IPS-18c (cell line): Measurements from ENCODE around the gene MID1.

Experiments used
- H3K4me3 ChIP-seq: 2 replicates; pipeline ENCODE4 v1.7.0; 2013; ENCODE audit warnings: low read depth, mild to moderate bottlenecking, low read length, moderate library complexity; ENCODE audit not compliant: insufficient read depth
- H3K9me3 ChIP-seq: one replicate; pipeline ENCODE4 v1.6.1; 2013; ENCODE audit warnings: mild to moderate bottlenecking, low read length, moderate library complexity; ENCODE audit not compliant: control insufficient read depth, insufficient read depth

The MID1 gene, protein sequence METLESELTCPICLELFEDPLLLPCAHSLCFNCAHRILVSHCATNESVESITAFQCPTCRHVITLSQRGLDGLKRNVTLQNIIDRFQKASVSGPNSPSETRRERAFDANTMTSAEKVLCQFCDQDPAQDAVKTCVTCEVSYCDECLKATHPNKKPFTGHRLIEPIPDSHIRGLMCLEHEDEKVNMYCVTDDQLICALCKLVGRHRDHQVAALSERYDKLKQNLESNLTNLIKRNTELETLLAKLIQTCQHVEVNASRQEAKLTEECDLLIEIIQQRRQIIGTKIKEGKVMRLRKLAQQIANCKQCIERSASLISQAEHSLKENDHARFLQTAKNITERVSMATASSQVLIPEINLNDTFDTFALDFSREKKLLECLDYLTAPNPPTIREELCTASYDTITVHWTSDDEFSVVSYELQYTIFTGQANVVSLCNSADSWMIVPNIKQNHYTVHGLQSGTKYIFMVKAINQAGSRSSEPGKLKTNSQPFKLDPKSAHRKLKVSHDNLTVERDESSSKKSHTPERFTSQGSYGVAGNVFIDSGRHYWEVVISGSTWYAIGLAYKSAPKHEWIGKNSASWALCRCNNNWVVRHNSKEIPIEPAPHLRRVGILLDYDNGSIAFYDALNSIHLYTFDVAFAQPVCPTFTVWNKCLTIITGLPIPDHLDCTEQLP

DNA sequence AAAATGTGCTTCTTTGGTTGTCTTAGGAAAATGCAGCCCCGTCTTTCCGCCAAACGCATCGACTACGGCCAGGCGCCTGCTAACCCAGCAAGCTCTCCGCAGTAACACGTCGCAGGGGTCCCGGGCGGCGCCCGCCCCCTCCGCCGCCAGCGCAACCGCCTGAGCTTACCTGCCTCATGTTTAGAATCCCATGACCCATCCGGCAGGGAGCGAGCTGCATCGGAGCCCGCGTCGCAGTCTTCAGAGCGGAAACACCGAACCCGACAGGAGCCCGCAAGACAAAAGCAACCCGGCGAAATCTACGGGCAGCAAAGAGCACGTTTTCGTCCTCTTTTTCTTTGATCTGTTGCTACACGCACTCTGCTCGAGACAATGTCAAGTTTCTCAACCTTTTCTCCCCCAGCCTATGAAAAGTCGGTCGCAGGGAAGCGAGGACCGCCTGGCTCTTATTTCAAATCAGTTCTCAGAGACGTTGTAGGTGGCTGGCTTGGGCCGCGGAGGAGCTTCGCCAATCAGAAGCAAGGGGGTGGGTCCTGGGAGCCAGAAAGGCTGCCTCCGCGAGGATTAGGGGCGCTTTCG is at the start of gene MID1:
Gene MID1, minus strand, starts transcription at position 465 of the 579 bp plus-strand sequence. CDS start 53,038 bp downstream, outside the sequence.
- Histone ChIP-seq H3K9me3 (peaks cover 7% of the 10 kb centered on the region), H3K4me3 (peak within 1 kb of the TSS; percentile 58)

GRCh38 chrX:10667143-10667542 is 46.8 kb upstream of the MID1 start:
- Histone ChIP-seq H3K4me3 (no peak overlapping the region), H3K9me3 (peaks cover 7% of the 10 kb centered on the region)

GRCh38 chrX:10666102-10666501 is 45.7 kb upstream of the MID1 start:
- Histone ChIP-seq H3K9me3 (peaks cover 7% of the 10 kb centered on the region), H3K4me3 (no peak overlapping the region)

- Histone ChIP-seq H3K9me3 (peaks cover 7% of the 10 kb centered on the region), H3K4me3 (no peak overlapping the region)
Observed at GRCh38 chrX:10665681-10666080, 45.3 kb upstream of the MID1 start.

GRCh38 chrX:10660171-10660570 is 39.8 kb upstream of the MID1 start:
- Histone ChIP-seq H3K9me3 (peaks cover 3% of the 10 kb centered on the region), H3K4me3 (no peak overlapping the region)

DNA sequence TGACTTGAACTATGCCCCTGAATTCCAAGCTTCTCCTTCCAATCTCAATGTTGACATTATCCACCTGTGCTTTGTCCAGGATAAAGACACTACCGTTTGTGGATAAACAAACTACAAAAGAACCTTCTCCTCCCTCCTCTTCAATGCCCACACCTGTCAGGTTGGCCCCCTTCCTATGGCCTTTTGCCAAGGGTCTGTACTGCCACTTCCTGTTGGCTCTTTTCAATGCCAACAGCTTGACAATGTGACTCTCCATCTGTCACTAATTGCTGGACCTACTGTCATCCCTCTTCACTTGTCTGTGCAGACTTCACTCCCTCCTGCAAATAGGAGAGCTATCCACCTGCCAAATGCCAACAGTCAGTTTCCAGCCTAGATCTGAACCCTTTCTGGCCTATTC is 35.8 kb upstream of the MID1 start:
- Histone ChIP-seq H3K4me3 (no peak overlapping the region), H3K9me3 (peaks cover 10% of the 10 kb centered on the region)

- H3K4me3 ChIP-seq, result no peak overlapping the region
Observed at GRCh38 chrX:10654960-10655359, 34.6 kb upstream of the MID1 start.

DNA sequence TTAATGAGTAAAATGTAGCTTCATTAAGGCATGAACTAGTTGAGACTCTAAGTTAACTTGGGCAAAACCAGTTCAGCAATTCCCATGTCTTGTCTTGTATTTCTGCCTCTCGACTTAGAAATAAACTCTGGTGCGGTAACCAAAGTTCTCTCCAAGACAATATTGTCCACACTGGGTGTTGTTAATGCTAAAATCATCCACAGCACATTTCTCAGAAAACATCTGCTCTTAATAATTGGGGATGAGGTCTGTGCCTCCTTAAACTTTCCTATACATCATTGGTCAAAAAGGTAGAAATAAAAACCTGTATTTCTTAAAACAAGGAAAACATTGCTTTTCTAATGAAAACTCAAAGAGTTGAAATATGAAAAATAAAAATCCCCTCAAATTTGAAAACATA is 32.9 kb upstream of the MID1 start:
- H3K9me3 ChIP-seq, result peaks cover 10% of the 10 kb centered on the region
- no peak overlapping the region for H3K4me3 ChIP-seq

More at GRCh38 chrX:10654960-10655359, 34.6 kb upstream of the MID1 start:
- H3K9me3 ChIP-seq, result peaks cover 10% of the 10 kb centered on the region

DNA sequence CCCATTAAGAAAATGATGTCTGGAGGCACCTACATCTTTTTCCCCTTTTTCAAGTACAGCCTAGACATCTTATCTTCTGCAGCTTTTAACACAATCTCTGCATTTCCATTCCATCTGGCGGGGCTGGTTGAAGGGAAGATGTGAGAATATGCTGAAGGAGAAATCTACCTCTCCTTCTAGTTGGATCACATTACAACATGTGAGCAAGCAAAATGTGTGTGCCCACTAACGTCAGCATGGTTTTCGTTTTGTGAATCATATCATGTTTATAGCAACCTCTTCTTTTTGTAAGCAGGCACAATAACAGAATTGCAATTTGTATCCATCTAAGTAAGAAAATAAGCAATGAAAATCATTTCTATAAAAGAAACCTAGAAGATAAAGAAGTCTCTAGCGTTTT is 28.9 kb upstream of the MID1 start:
- H3K9me3 ChIP-seq, result peaks cover 10% of the 10 kb centered on the region
- no peak overlapping the region for H3K4me3 ChIP-seq

GRCh38 chrX:10648614-10649013 is 28.2 kb upstream of the MID1 start:
- Histone ChIP-seq H3K9me3 (peaks cover 10% of the 10 kb centered on the region), H3K4me3 (no peak overlapping the region)

GRCh38 chrX:10636851-10637250 is 16.5 kb upstream of the MID1 start:
- Histone ChIP-seq H3K9me3 (peaks cover 4% of the 10 kb centered on the region), H3K4me3 (no peak overlapping the region)

- no peak overlapping the region for H3K4me3 ChIP-seq
- H3K9me3 ChIP-seq, result peaks cover 4% of the 10 kb centered on the region
Observed at GRCh38 chrX:10636337-10636736, 16.0 kb upstream of the MID1 start.

DNA sequence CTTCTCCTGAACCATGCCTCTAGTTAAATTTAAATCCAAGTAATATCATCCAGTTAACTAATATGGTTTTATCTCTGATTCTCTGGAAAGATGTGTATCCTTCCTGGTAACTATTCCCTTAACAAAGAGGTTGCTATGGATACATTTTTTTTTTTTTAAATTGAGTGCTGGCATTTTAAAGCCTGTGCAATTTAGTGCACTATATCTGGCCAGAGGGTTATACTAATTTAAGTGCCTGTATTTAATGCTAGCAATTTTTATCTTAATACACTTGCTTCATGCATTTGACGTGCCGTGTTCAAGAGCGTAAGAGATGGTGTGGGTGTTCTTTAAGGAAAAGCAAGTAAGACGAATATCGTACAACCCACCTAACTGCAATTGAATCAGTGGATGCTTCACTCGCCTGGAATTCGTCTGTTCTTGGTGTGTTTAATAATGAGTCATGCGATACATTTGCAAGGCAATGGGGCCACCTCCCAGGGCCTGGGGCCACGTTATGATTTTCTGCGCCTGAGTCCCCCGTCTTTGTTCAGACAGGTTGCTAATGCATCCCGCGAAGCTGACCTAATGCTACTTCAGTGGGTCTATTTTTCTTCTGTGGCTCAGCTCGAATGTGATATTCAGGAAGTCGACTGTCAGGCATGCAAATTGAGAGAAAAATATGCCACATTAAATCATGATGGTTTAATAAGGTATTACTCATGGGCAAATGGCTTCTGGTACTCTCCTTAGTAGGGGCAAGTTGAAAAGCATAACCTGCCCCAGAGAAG is 14.2 kb upstream of the MID1 start:
- H3K4me3 ChIP-seq, result no peak overlapping the region
- H3K9me3 ChIP-seq, result peaks cover 7% of the 10 kb centered on the region

DNA sequence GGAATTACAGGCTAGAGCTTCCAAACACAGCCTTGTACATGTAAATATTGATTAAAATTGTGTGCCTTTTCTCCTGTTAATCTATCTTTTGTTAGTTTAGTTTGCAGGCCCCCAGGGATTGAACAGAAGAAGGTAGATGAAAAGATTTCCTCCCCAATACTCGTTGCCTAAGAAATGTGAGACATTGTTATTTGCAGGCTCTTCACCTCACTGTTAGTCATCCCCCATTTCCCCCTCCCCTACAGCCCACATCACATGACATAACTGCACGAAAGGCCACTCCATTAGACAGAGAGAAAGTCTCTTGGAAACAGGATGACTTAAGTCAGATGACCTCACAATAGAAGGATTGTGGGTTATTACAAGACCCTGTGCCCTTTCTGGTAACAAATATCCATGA is 13.3 kb upstream of the MID1 start:
- Histone ChIP-seq H3K9me3 (peaks cover 5% of the 10 kb centered on the region), H3K4me3 (no peak overlapping the region)

GRCh38 chrX:10631416-10632145 is 11.2 kb upstream of the MID1 start:
- H3K4me3 ChIP-seq, result no peak overlapping the region
- peaks cover 3% of the 10 kb centered on the region for H3K9me3 ChIP-seq

DNA sequence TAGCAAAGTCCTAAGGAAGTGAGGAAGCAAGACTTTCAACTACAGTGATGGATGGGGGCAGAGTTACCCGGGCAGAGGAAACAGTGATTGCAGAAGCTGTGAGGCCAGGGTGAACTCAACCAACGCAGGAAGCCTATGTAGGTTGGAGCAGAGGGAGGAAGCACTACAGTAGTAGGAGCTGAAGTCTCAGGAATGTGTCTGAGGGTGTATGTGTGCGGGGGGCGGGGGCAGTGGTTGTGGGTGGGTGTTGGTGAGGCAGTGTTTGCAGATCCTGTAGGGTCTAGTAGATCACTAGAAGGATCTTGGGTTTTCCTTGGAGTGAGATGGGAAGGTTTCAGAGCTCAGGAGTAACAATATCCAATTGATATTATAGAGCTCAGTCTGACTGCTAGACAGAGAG is 9.9 kb upstream of the MID1 start:
- Histone ChIP-seq H3K9me3 (peaks cover 3% of the 10 kb centered on the region), H3K4me3 (no peak overlapping the region)

GRCh38 chrX:10629905-10630304 is 9.5 kb upstream of the MID1 start:
- H3K9me3 ChIP-seq, result peaks cover 3% of the 10 kb centered on the region
- H3K4me3 ChIP-seq, result no peak overlapping the region
